GM19467 (cell line): ENCODE results near the gene UBE2Z.

ENCODE experiments used
- ATAC-seq: cut with Tn5 transposase; IDR thresholded peaks from one replicate; pipeline ENCODE4 v1.9.1; 2021; ENCODE audit warnings: mild to moderate bottlenecking, moderate library complexity; ENCODE audit not compliant: unreplicated experiment

The UBE2Z gene

DNA sequence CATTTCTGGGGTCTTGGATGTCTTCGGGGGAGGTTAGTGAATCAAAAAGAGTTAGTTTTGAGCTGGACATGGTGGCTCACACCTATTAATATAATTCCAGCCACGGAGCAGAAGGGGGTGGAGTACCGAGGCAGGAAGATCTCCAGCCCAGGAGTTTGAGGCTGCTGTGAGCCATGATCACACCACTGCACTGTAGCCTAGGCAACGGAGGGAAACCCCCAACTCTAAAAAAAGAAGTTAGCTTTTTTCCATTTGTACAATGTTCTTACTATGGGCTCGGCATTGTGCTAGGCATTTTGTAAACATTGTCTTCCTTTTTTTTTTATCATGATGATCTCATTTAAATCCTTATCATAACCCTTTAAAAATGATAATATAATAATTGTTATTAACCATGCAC lies 44.7 kb downstream of the UBE2Z start:
- no peak for ATAC-seq

DNA sequence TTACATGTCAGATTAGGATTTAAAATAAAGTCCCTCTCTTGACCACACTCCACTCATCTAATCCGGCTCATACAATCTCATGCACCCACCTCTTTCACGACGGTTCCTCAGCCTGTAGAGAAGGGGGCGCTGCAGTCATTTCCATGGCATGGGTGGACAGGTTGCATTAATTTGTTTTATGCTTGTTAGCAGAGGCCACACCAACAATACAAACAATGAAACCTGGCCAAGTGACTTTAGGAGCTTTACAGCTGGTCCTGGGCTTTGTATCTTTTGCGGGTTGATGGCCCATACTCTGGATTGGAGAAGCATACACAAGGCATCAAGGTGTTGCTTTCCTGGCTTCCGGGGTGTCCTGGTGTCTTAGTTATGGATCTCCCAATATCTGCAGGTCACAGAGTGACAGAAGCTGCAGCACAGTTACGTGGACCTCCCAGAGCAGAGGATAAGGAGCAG lies 46.1 kb downstream of the UBE2Z start:
- no peak for ATAC-seq

GRCh38 chr17:48960834-48961515 lies 52.8 kb downstream of the UBE2Z start:
- no peak for ATAC-seq

GRCh38 chr17:48961516-48962233 lies 53.5 kb downstream of the UBE2Z start:
- no peak for ATAC-seq

GRCh38 chr17:48970224-48970623 lies 62.0 kb downstream of the UBE2Z start:
- no peak for ATAC-seq

DNA sequence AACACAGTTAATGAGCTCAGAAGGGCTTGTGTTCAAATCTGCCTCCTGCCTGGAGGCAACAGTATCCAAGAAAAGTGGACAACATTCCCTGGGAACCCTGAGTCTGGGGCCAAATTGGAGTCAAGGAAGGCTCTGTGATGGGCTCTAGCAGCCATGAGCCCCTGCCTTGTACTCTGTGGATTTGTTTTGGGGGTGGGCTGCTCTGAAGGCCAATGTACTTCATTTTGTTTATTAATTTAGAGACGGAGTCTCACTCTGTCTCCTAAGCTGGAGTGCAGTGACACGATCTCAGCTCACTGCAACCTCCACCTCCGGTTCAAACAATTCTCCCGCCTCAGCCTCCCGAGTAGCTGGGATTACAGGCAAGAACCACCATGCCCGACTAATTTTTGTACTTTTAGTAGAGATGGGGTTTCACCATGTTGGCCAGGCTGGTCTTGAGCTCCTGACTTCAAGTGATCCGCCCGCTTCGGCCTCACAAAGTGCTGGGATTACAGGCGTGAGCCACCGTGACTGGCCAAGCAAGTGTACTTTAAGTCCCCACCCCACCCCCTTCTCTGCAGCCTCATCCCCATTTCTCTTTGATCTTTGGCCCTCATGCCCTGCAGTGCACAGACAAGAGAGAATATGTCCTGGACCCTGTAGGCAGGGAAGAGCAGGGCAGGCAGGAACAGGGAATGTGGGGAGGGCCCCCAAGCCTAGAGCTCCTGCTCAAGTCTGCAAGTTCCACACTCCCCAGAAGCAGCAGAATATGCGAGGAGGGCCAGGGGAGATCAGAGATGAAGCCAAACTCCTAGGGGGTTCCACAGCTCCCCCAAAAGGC lies 62.9 kb downstream of the UBE2Z start:
- ATAC-seq = no peak

DNA sequence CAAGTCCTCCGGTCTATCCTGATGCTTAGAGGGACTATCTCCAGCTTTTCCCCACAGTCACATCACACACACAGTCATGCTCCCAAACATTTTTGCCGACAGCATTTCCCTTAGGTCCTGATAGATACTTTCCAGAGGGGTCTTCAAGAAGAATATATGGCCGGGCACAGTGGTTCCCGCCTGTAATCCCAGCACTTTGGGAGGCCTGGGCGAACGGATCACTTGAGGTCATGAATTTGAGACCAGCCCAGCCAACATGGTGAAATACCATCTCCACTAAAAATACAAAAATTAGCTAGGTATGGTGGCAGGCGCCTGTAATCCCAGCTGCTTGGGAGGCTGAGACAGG lies 64.5 kb downstream of the UBE2Z start:
- no peak for ATAC-seq

DNA sequence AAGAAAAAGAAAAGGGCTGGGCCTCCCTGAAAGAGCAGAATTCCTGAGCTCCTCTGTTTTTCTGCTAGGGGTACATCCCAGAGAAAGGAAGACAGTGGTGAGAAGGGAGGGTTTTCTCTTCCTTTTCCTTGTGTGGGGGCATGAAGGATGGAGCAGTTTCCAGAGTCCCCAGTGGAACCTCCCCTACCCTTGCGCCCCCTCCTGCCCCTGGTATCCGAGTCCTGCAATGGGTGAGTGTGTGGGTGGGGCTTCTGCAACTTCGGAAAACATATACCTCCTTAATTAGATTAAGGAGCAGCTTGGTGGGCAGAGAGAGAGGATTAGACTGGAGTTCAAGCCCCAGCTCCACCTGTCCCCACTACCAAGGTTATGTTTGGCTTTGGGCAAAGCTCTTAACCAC lies 65.6 kb downstream of the UBE2Z start:
- ATAC-seq = no peak
